Large intestine (tissue), 3 donors: Measurements from ENCODE around the gene PXMP4. TPM values are rescaled to one million over a fixed set of nuclear protein-coding genes. Genes with fewer than 3 reads are reported as not detected.
A peak's percentile ranks its signal among the peaks of the same experiment; 100 is the strongest.

Source experiments
- DNase-seq, 2 donors: peaks; one replicate each; pipeline versions ENCODE4 v3.0.0 to v3.0.0-alpha.2; 2013
- H3K27ac ChIP-seq: one replicate; pipeline ENCODE4 v1.5.1; 2013; ENCODE audit warnings: low read length
- H3K27me3 ChIP-seq: 2 replicates; pipeline ENCODE4 v1.6.1; 2013; ENCODE audit warnings: low read length; ENCODE audit not compliant: control insufficient read depth, insufficient read depth
- H3K36me3 ChIP-seq: 2 replicates; pipeline ENCODE4 v1.6.1; 2013; ENCODE audit warnings: low read length; ENCODE audit not compliant: control insufficient read depth, insufficient read depth
- H3K4me1 ChIP-seq: one replicate; pipeline ENCODE4 v1.6.1; 2013; ENCODE audit warnings: low read length; ENCODE audit not compliant: control insufficient read depth, insufficient read depth
- H3K4me3 ChIP-seq: one replicate; pipeline ENCODE4 v1.5.1; 2013; ENCODE audit warnings: low read length
- H3K9me3 ChIP-seq: one replicate; pipeline ENCODE4 v1.6.1; 2013; ENCODE audit warnings: mild to moderate bottlenecking, low read depth, low read length, moderate library complexity; ENCODE audit not compliant: control insufficient read depth
- WGBS: methylation state at CpG from one replicate; pipeline ENCODE4 v1.1.5; 2013; ENCODE audit warnings: low lambda C conversion rate; ENCODE audit not compliant: insufficient coverage; 5-methylcytosine and 5-hydroxymethylcytosine counted together
- polyA plus RNA-seq: library from polyadenylated mRNA; unstranded; fragments of 120-200 nt; gene quantifications from one replicate; pipeline ENCODE4 v1.2.1, GENCODE V29; 2013

The PXMP4 gene
- polyA plus RNA-seq, 1 donor = 10.2 TPM

DNA sequence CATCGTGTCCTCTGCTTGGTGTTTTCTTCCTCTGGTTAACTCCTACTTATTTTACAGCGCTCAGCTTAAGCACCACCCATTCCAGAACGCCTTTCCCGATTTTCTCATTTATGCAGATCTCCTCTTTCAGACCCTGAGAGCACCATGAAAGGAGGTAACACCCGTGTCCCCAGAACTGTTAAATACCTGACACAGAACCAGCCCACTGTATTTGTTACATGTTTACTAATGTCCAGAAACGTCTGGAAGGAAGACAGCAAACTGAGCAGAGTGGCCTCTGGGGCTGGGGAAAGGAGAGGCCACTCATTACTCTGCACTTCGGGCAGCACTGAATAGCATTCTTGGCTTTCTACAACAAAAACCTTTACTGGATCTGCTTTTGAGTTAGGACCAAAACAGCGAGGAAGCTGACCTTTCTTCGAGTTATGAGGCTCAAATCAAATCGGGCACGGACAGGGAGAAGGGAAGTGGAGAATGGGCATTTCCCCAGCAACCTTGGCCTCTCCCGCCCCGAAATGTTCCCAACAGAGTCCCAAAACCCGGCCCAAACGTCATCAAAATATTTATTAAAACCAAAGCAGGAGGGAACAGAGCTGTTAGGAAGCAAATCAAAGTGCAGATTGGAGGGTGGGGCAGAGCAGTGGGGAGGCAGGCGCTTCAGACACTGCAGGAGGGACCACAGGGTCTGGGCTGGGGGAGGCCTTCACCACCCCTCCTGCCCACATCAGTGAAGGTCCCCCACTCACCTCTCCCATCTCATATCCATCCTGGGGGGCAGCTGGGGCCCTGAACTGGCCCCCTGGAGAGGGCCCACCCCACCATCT lies 44.8 kb downstream of the PXMP4 start:
- Histone ChIP-seq H3K27ac (peak overlapping the region; percentile 69), H3K4me3 (peak overlapping the region; percentile 63), H3K9me3 (no peaks in the 10 kb centered on the region), H3K4me1 (peaks cover 30% of the 10 kb centered on the region), H3K36me3 (peaks cover 13% of the 10 kb centered on the region), H3K27me3 (no peaks in the 10 kb centered on the region)
- WGBS = 33% methylated on average over 1 of the region's 16 CpGs
- no peak for DNase-seq

DNA sequence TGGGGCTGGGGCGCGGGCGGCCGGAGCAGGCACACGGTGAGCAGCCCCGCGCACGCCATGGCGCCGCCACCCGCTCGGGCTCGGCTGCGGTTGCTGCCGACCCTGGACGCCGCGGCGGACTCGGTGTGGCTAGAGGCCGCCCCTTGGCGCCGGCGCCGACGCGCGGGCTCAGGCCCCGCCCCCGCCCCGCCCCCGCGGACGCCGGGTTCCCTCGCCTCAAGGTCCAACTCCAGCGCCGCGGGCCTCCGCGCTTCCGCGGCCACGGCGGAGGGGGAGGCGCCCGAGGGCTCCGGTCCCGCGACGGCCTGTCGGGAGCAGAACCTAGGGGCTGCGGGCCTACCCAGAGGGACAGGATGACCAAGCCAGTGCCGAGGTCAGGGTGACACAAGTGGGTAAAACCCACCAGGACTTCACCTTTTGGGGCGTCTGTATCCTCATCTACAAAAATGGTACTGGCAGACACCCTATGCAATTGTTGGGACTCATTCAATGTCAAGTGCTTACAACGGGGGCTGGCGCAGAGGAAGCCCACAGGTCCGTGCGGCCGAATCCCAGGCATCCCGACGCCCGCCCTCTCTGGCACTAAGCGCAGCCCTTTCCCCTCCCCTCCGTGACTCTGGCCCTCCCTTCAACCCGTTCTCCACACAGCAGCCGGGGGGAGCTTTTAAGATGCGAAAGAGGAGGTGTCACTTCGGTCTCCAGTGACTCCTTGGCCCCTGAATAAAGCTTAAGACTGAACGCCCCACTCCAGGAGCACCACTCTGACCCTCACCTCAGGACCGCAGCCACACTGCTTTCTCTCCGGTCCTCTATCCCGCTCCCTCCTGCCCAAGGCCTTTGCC lies 45.6 kb downstream of the PXMP4 start, which contains the start of gene NECAB3:
TSS of gene NECAB3 (minus strand) at position 135 of the 842 bp plus-strand sequence. CDS start at position 59, 76 bp downstream.
- 63% methylated on average over 2 of the region's 73 CpGs for WGBS
- DNase-seq = peak; percentile 79 to 93
- H3K4me3 ChIP-seq = peak within 1 kb of the TSS; percentile 77
- H3K4me1 ChIP-seq = peaks cover 30% of the 10 kb centered on the region
- H3K27me3 ChIP-seq = no peaks in the 10 kb centered on the region
- no peaks in the 10 kb centered on the region for H3K9me3 ChIP-seq
- peak within 1 kb of the TSS; percentile 69 for H3K27ac ChIP-seq
- peaks cover 17% of the 10 kb centered on the region for H3K36me3 ChIP-seq

DNA sequence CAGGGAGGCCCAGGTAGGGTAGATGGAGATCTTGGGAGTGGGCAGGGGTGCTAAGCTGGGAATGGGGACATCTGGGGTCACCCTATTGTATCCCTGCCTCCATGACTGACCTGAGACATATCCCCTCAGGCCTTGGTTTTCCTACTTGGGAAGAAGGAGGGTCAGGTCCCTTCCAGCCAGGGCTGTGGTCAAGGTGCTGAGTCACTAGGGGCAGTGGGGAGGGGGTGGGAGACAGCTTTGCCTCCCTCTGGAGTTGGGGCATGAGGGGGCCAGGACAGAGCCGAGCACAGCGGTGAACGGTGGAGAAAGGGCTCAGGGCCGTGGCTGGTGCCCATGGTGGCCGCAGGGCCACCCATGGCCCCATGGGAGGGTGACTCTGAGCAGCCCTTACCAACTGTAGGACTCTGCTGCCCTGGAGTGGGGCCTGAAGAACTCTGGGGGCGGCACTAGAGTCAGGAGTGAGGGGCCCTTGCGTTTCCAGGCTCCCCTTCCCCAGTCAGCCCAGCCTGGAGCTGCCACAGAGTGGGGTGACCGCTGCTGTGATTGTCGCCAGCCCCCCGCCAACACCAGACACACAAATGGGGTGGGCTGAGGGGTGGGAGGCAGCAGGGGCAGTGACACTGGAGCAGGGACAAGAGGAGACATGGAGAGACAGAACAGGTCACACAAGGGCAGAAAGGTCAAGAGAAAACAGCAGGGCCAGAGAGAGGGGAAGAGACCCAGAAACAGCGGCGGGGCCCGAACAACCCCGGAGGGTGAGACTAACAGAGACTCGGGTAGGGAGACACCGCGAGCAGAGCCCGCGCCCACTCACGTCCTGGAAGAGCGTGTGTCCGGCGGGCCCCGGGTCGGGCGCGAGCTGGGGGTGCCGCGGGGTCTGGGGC lies 46.5 kb downstream of the PXMP4 start:
- DNase-seq = no peak
- peak overlapping the region; percentile 77 for H3K4me3 ChIP-seq
- peaks cover 25% of the 10 kb centered on the region for H3K36me3 ChIP-seq
- WGBS = no CpG with 5 or more reads among the region's 29 CpGs
- peaks cover 30% of the 10 kb centered on the region for H3K4me1 ChIP-seq
- H3K9me3 ChIP-seq = no peaks in the 10 kb centered on the region
- H3K27ac ChIP-seq = no peak overlapping the region
- H3K27me3 ChIP-seq = no peaks in the 10 kb centered on the region

DNA sequence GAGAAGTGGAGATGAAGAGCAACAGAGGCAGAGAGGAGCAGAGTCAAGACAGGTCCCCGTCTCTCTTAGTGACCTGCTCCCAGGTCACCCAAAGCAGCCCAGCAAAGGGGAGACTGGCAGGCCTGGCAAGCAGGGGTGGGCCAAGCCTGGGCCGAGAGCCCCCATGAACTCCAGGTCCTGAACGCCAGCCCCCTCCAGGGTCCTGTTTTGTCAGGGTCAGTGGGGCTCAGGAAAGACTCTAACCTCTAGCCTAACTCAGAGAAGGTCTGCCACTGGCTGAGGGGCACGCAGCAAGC lies 47.0 kb downstream of the PXMP4 start:
- no peak overlapping the region for H3K27ac ChIP-seq
- no peaks in the 10 kb centered on the region for H3K9me3 ChIP-seq
- peak overlapping the region; percentile 77 for H3K4me3 ChIP-seq
- whole genome bisulfite sequencing = no CpG with 5 or more reads among the region's 4 CpGs
- DNase-seq = no peak
- peaks cover 29% of the 10 kb centered on the region for H3K4me1 ChIP-seq
- H3K27me3 ChIP-seq = no peaks in the 10 kb centered on the region
- H3K36me3 ChIP-seq = peaks cover 24% of the 10 kb centered on the region

DNA sequence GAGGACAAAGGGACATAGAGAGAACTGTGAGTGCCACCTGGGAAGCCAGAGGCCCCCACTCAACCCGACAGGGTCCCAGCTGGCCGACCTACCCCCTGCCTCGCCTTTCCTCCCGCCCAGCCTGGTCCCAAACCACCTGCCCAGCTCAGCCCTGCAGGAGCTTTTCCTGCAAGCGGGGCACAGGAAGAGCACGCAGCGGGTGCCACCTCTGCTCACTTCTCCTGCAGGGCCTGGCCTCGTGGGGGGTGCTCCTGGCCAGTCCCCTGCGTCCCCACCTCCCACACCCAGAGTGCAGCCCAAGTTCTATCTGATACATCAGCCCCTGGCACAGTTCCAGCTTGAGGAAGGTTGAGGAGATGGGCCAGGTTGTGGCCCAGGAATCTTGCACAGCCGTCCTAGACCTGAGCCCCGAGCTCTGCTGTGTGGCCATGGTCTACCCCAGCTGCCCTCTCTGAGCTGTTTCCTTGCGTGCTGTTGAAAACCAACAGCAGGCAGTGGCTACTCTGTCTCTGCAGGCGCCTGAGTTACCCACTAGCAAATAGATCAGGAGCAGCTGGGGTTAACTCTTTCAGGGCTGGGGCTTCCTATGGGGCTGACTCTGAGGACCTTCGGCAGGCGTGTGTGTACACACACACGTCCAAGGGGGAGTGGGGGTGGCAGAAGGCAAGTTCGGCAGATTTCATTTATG lies 47.5 kb downstream of the PXMP4 start:
- H3K27ac ChIP-seq = no peak overlapping the region
- no peak for DNase-seq
- H3K36me3 ChIP-seq = peaks cover 24% of the 10 kb centered on the region
- peaks cover 32% of the 10 kb centered on the region for H3K4me1 ChIP-seq
- peaks cover 3% of the 10 kb centered on the region for H3K9me3 ChIP-seq
- peak overlapping the region; percentile 77 for H3K4me3 ChIP-seq
- H3K27me3 ChIP-seq = no peaks in the 10 kb centered on the region
- no CpG with 5 or more reads among the region's 17 CpGs for WGBS

DNA sequence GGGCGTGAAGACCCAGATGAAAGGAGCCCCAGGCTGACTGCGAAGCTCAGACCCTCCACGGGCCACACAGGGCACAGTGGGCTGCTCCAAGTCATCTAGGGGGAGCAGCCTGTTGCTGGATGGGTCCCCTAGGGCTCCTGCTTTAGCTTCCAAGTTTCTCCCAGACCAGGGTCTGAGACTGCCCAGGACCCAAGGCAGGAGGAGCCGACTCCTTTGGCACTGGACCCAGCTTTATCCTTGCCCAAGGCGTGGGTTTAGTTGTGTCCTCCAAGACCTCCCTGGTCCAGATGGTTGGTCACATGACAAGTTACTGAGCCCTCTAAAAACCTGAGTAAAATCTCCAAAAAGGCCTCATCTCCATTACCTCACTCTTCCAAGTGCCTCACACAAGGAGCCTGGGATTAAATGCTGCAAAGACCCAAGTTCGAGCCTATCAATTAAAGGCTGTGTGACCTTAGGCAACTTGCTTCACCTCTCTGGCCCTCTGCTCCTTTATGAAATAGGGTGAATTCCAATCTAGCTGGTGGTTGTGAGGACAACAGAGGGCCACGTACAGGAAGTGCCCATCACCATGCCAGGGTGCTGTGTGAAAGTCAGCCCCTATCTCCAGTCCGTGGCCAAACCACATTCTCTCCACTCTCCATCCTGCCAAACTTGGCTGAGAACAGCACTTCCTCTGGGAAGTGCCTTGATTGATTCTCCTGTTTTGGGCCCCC lies 48.4 kb downstream of the PXMP4 start:
- Histone ChIP-seq H3K36me3 (peaks cover 24% of the 10 kb centered on the region), H3K4me3 (no peak overlapping the region), H3K4me1 (peaks cover 34% of the 10 kb centered on the region), H3K9me3 (peaks cover 3% of the 10 kb centered on the region), H3K27ac (no peak overlapping the region), H3K27me3 (no peaks in the 10 kb centered on the region)
- WGBS = no CpG with 5 or more reads among the region's 8 CpGs
- no peak for DNase-seq

DNA sequence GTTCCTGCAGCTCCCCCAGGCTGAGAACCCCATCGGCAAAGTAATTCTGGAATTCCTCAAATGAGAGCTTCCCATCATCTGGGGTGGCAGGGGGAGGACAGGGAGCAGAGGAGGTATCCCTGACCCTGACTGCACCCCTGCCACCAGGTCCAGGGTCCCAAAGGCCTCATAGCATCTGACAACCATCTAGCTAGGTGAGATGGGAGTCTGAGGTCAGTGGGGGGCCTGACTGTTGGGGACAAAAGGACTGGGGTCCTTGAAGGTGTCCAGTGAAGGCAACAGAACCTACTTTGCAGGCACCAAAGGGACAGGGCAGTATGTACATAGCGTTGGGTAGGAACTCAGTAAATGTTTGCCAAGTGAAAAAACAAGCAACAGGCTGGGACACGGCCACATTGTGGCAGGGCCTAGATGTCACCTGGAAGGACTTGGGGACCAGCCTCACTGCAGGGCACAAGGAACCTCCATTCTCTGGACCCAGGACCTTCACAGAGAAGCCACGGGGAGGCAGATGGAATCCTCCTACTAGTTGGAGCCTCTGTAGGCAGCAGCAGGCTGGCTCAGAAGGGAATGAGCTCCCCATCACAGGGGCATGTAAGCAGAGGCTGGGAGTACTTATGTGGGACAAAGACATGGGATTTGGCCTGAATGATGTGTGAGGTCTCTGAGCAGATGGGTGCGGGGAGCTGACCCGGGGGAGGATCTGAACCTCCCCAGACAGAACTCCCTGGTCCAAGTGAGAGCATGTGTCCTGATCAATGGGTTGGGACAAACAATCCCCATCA lies 49.2 kb downstream of the PXMP4 start:
- Histone ChIP-seq H3K36me3 (peaks cover 24% of the 10 kb centered on the region), H3K4me1 (peaks cover 38% of the 10 kb centered on the region), H3K9me3 (peaks cover 3% of the 10 kb centered on the region), H3K27ac (no peak overlapping the region), H3K4me3 (no peak overlapping the region), H3K27me3 (no peaks in the 10 kb centered on the region)
- no peak for DNase-seq
- no CpG with 5 or more reads among the region's 6 CpGs for WGBS

DNA sequence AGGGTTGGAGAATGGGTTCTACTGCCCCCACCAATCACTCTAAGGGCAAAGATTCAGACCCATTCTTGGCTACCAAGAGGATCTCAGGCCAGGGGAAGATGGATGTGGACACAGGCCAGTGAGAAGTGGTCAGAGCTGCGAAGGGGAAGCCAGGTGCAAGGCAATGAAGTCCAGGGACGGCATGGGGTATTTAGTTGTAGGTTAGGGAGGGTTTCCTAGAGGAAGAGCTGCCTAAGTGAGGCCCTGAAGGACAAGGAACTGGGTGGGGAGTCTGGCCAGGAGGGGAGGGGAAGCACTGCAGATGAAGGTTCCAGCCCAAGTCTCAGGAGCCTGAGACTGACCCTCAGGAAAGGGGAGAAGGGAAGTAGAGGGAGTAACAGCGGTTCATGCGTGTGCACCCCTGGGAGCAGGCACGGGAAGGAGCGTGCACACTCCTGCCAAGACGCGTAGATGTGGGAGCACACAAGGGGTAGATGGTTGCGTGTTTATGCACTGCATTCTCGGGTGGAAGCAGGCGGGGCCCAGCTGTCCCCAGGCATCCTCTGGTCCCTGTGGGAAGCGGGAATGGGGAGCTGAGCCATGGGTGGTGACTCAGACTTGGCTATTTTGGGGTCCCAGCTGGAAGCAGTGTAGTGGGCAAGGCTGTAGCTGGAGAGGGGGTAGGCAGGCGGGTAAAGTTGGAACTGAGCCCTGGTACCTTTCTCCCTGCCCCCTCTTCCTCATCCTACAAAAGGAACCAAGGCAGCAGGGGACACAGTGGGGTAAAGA lies 50.1 kb downstream of the PXMP4 start:
- WGBS = no CpG with 5 or more reads among the region's 13 CpGs
- Histone ChIP-seq H3K27me3 (no peaks in the 10 kb centered on the region), H3K4me3 (no peak overlapping the region), H3K27ac (no peak overlapping the region), H3K9me3 (peaks cover 3% of the 10 kb centered on the region), H3K36me3 (peaks cover 24% of the 10 kb centered on the region), H3K4me1 (peaks cover 30% of the 10 kb centered on the region)
- no peak for DNase-seq
